Activated naive CD4-positive, alpha-beta T cell treated with anti-CD3 and anti-CD28 coated beads for 36 hours (primary cell): ENCODE measurements around the gene TPRKB. TPM values are rescaled to one million over a fixed set of nuclear protein-coding genes. Genes with fewer than 3 reads are reported as not detected.
"Not testable (repeated sequence)": the region's sequence is repeated elsewhere in the genome, so short reads cannot be mapped to it uniquely, and the experiment has no call there.

Experiments used
- CTCF ChIA-PET: fragments of 350-600 bp; sonication (Branson Sonifier 250); formaldehyde crosslinking; loops from one replicate; lab custom pipeline; 2021; ENCODE audit warnings: antibody characterized with exemption; lab: Charles Lee
- DNase-seq: peaks from one replicate; pipeline ENCODE4 v3.0.0-alpha.2; 2020
- H3K27ac Mint-ChIP-seq: one replicate; pipeline ENCODE4 v1.8.0; 2021; ENCODE audit warnings: mild to moderate bottlenecking, mixed read lengths
- H3K27me3 Mint-ChIP-seq: one replicate; pipeline ENCODE4 v1.8.0; 2021; ENCODE audit warnings: low read depth, mixed read lengths
- H3K36me3 Mint-ChIP-seq: one replicate; pipeline ENCODE4 v1.8.0; 2021; ENCODE audit warnings: low read depth, mixed read lengths
- H3K4me1 Mint-ChIP-seq: one replicate; pipeline ENCODE4 v1.8.0; 2021; ENCODE audit warnings: low read depth, mixed read lengths
- H3K4me3 Mint-ChIP-seq: one replicate; pipeline ENCODE4 v1.8.0; 2021; ENCODE audit warnings: mild to moderate bottlenecking, moderate library complexity, mixed read lengths
- H3K9me3 Mint-ChIP-seq: one replicate; pipeline ENCODE4 v1.8.0; 2021; ENCODE audit warnings: mixed read lengths
- intact Hi-C: fragments of 100-400 bp; cut with micrococcal nuclease; formaldehyde crosslinking; loops from one replicate; pipeline ENCODE4 v1.15.1; 2023
- total RNA-seq, 2 experiments: library from RNA; stranded (reverse); gene quantifications; one replicate each; pipeline ENCODE4 v1.2.3, GENCODE V29; 2021

TPRKB gene
- total RNA-seq, 2 experiments from 2014 or later: 30.5 to 32.5 TPM

GRCh38 chr2:73705091-73705490, 32.1 kb downstream of the TPRKB start:
- no peak for DNase-seq
- no peaks in the 10 kb centered on the region for H3K4me1 Mint-ChIP-seq
- peaks cover 11% of the 10 kb centered on the region for H3K27me3 Mint-ChIP-seq
- intact Hi-C loops: no loop called here
- H3K4me3 Mint-ChIP-seq: no peak overlapping the region
- CTCF ChIA-PET: no interaction called here
- no peaks in the 10 kb centered on the region for H3K36me3 Mint-ChIP-seq
- no peak overlapping the region for H3K27ac Mint-ChIP-seq
- no peaks in the 10 kb centered on the region for H3K9me3 Mint-ChIP-seq

GRCh38 chr2:73704285-73704684, 32.9 kb downstream of the TPRKB start:
- Mint-ChIP-seq H3K27ac (no peak overlapping the region), H3K36me3 (no peaks in the 10 kb centered on the region), H3K9me3 (no peaks in the 10 kb centered on the region), H3K27me3 (peaks cover 11% of the 10 kb centered on the region), H3K4me1 (no peaks in the 10 kb centered on the region), H3K4me3 (no peak overlapping the region)
- intact Hi-C loops: no loop called here
- CTCF ChIA-PET: no interaction called here
- no peak for DNase-seq

GRCh38 chr2:73703675-73704074, 33.5 kb downstream of the TPRKB start:
- no peak overlapping the region for H3K27ac Mint-ChIP-seq
- intact Hi-C loops: no loop called here
- H3K9me3 Mint-ChIP-seq: no peaks in the 10 kb centered on the region
- no peaks in the 10 kb centered on the region for H3K36me3 Mint-ChIP-seq
- H3K4me1 Mint-ChIP-seq: no peaks in the 10 kb centered on the region
- peaks cover 11% of the 10 kb centered on the region for H3K27me3 Mint-ChIP-seq
- CTCF ChIA-PET: no interaction called here
- DNase-seq: no peak
- H3K4me3 Mint-ChIP-seq: no peak overlapping the region

GRCh38 chr2:73702852-73703493, 34.2 kb downstream of the TPRKB start:
- H3K9me3 Mint-ChIP-seq, DNase-seq, H3K27ac Mint-ChIP-seq, H3K4me3 Mint-ChIP-seq, CTCF ChIA-PET, H3K4me1 Mint-ChIP-seq, intact Hi-C loops, H3K36me3 Mint-ChIP-seq: not testable (repeated sequence)
- H3K27me3 Mint-ChIP-seq: peaks cover 11% of the 10 kb centered on the region

GRCh38 chr2:73701968-73702665, 35.0 kb downstream of the TPRKB start:
- H3K27ac Mint-ChIP-seq: no peak overlapping the region
- no peak for DNase-seq
- CTCF ChIA-PET: no interaction called here
- H3K4me3 Mint-ChIP-seq: no peak overlapping the region
- peaks cover 11% of the 10 kb centered on the region for H3K27me3 Mint-ChIP-seq
- intact Hi-C loops: no loop called here
- H3K36me3 Mint-ChIP-seq: no peaks in the 10 kb centered on the region
- no peaks in the 10 kb centered on the region for H3K4me1 Mint-ChIP-seq
- peaks cover 2% of the 10 kb centered on the region for H3K9me3 Mint-ChIP-seq

GRCh38 chr2:73701448-73701765, 35.7 kb downstream of the TPRKB start:
- peaks cover 11% of the 10 kb centered on the region for H3K27me3 Mint-ChIP-seq
- H3K9me3 Mint-ChIP-seq, H3K4me3 Mint-ChIP-seq, H3K36me3 Mint-ChIP-seq, intact Hi-C loops, H3K4me1 Mint-ChIP-seq, H3K27ac Mint-ChIP-seq, DNase-seq: not testable (repeated sequence)
- CTCF ChIA-PET: interaction anchor here (1.7 kb wide), 1 partner anchor 11 kb away, joined by 5 read pairs; no protein-coding TSS in a partner anchor

GRCh38 chr2:73700661-73701447, 36.3 kb downstream of the TPRKB start:
- Mint-ChIP-seq H3K36me3 (no peaks in the 10 kb centered on the region), H3K4me3 (no peak overlapping the region), H3K27ac (no peak overlapping the region), H3K9me3 (peaks cover 2% of the 10 kb centered on the region), H3K4me1 (no peaks in the 10 kb centered on the region), H3K27me3 (peaks cover 11% of the 10 kb centered on the region)
- DNase-seq: no peak
- CTCF ChIA-PET: interaction anchor here (1.7 kb wide), 1 partner anchor 10 kb away, joined by 5 read pairs; no protein-coding TSS in a partner anchor
- intact Hi-C loops: no loop called here

- no peaks in the 10 kb centered on the region for H3K36me3 Mint-ChIP-seq
- CTCF ChIA-PET: interaction anchor here (1.7 kb wide), 1 partner anchor 10 kb away, joined by 5 read pairs; no protein-coding TSS in a partner anchor
Measured at GRCh38 chr2:73700131-73700611, 37.0 kb downstream of the TPRKB start.

GRCh38 chr2:73699437-73699836, 37.7 kb downstream of the TPRKB start:
- no peak for DNase-seq
- no peaks in the 10 kb centered on the region for H3K4me1 Mint-ChIP-seq
- no peaks in the 10 kb centered on the region for H3K36me3 Mint-ChIP-seq
- CTCF ChIA-PET: no interaction called here
- intact Hi-C loops: no loop called here
- no peak overlapping the region for H3K27ac Mint-ChIP-seq
- H3K27me3 Mint-ChIP-seq: peaks cover 9% of the 10 kb centered on the region
- no peak overlapping the region for H3K4me3 Mint-ChIP-seq
- peaks cover 2% of the 10 kb centered on the region for H3K9me3 Mint-ChIP-seq

More at GRCh38 chr2:73700131-73700611, 37.0 kb downstream of the TPRKB start:
- no peak for DNase-seq
- no peak overlapping the region for H3K27ac Mint-ChIP-seq
- H3K9me3 Mint-ChIP-seq: peaks cover 2% of the 10 kb centered on the region
- no peak overlapping the region for H3K4me3 Mint-ChIP-seq
- H3K27me3 Mint-ChIP-seq: peaks cover 11% of the 10 kb centered on the region
- intact Hi-C loops: no loop called here
- H3K4me1 Mint-ChIP-seq: no peaks in the 10 kb centered on the region

- H3K27me3 Mint-ChIP-seq: peaks cover 7% of the 10 kb centered on the region
- DNase-seq: no peak
- H3K27ac Mint-ChIP-seq: no peak overlapping the region
- peaks cover 2% of the 10 kb centered on the region for H3K9me3 Mint-ChIP-seq
- CTCF ChIA-PET: no interaction called here
- H3K4me1 Mint-ChIP-seq: no peaks in the 10 kb centered on the region
- H3K4me3 Mint-ChIP-seq: no peak overlapping the region
- no peaks in the 10 kb centered on the region for H3K36me3 Mint-ChIP-seq
- intact Hi-C loops: no loop called here
Measured at GRCh38 chr2:73698101-73698500, 39.0 kb downstream of the TPRKB start.

- intact Hi-C loops: no loop called here
- peaks cover 2% of the 10 kb centered on the region for H3K9me3 Mint-ChIP-seq
- no peaks in the 10 kb centered on the region for H3K4me1 Mint-ChIP-seq
- DNase-seq: no peak
- peaks cover 7% of the 10 kb centered on the region for H3K27me3 Mint-ChIP-seq
- H3K27ac Mint-ChIP-seq: no peak overlapping the region
- H3K36me3 Mint-ChIP-seq: no peaks in the 10 kb centered on the region
- no peak overlapping the region for H3K4me3 Mint-ChIP-seq
- CTCF ChIA-PET: no interaction called here
Measured at GRCh38 chr2:73697606-73698005, 39.5 kb downstream of the TPRKB start.

GRCh38 chr2:73696985-73697384, 40.2 kb downstream of the TPRKB start:
- H3K36me3 Mint-ChIP-seq, H3K27me3 Mint-ChIP-seq, H3K4me1 Mint-ChIP-seq, CTCF ChIA-PET, H3K27ac Mint-ChIP-seq, intact Hi-C loops, DNase-seq, H3K4me3 Mint-ChIP-seq, H3K9me3 Mint-ChIP-seq: not testable (repeated sequence)
